ENCODE results near the gene PTPRH.

DNA sequence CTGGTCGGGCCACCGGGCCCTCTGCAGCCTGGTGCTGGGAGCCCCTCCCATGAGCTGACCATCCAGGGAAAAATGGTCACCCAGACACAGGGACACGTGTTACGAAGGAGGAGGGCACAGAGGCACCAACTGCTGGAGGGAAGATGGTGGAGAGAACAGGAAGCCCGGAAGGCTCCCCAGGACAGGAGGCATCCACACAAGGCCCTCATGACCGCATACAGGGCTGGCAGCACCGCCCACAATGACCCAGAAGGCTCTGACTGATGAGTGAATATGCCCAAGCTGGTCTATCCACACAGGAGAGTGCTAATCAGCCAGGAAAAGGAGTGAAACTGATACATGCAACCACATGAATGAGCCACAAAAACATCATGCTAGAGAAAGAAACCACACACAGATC, 33.2 kb upstream of the PTPRH start:
- TF ChIP-seq, protein P1, sequence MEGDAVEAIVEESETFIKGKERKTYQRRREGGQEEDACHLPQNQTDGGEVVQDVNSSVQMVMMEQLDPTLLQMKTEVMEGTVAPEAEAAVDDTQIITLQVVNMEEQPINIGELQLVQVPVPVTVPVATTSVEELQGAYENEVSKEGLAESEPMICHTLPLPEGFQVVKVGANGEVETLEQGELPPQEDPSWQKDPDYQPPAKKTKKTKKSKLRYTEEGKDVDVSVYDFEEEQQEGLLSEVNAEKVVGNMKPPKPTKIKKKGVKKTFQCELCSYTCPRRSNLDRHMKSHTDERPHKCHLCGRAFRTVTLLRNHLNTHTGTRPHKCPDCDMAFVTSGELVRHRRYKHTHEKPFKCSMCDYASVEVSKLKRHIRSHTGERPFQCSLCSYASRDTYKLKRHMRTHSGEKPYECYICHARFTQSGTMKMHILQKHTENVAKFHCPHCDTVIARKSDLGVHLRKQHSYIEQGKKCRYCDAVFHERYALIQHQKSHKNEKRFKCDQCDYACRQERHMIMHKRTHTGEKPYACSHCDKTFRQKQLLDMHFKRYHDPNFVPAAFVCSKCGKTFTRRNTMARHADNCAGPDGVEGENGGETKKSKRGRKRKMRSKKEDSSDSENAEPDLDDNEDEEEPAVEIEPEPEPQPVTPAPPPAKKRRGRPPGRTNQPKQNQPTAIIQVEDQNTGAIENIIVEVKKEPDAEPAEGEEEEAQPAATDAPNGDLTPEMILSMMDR (conservative IDR thresholded peaks at IDR 0.05) = no peak
- no peak for TF ChIP-seq EZH2 (IDR thresholded peaks at IDR 0.05; ENCODE audit: low read depth)

Measured in PC-9 (cell line).